Astrocyte (in vitro differentiated cells and primary cell): ENCODE measurements around the gene HES3. TPM values are rescaled to one million over a fixed set of nuclear protein-coding genes. Genes with fewer than 3 reads are reported as not detected.

ENCODE experiments used
- DNase-seq: peaks from one replicate; pipeline ENCODE4 v3.0.0-alpha.2; 2010; ENCODE audit warnings: low read depth
- FAIRE-seq: peaks from 2 replicates; lab custom pipeline; 2011; peaks lifted over from hg19 to GRCh38; lab: Jason Lieb, UNC
- H2AFZ ChIP-seq: 2 replicates; pipeline ENCODE4 v1.6.0; 2012; ENCODE audit warnings: low read depth, low read length, inconsistent platforms
- H3K27ac ChIP-seq: 2 replicates; pipeline ENCODE4 v1.5.1; 2011; ENCODE audit warnings: low read depth, low read length, inconsistent platforms
- H3K27me3 ChIP-seq: 2 replicates; pipeline ENCODE4 v1.6.0; 2011; ENCODE audit warnings: low read length, inconsistent platforms; ENCODE audit not compliant: insufficient read depth
- H3K36me3 ChIP-seq: 2 replicates; pipeline ENCODE4 v1.5.1; 2011; ENCODE audit warnings: low read length, inconsistent platforms; ENCODE audit not compliant: insufficient read depth
- H3K4me1 ChIP-seq: 2 replicates; pipeline ENCODE4 v1.5.1; 2011; ENCODE audit warnings: low read length, inconsistent platforms; ENCODE audit not compliant: insufficient read depth
- H3K4me2 ChIP-seq: 2 replicates; pipeline ENCODE4 v1.6.0; 2012; ENCODE audit warnings: low read length, inconsistent platforms
- H3K4me3 ChIP-seq: 2 replicates; pipeline ENCODE4 v1.5.1; 2011; ENCODE audit warnings: low read depth, mild to moderate bottlenecking, low read length, inconsistent platforms; ENCODE audit not compliant: insufficient read depth
- H3K79me2 ChIP-seq: 2 replicates; pipeline ENCODE4 v1.6.0; 2012; ENCODE audit warnings: mild to moderate bottlenecking, low read length, inconsistent platforms; ENCODE audit not compliant: insufficient read depth
- H3K9ac ChIP-seq: 2 replicates; pipeline ENCODE4 v1.6.0; 2012; ENCODE audit warnings: mild to moderate bottlenecking, low read length, inconsistent platforms
- H3K9me3 ChIP-seq: 2 replicates; pipeline ENCODE4 v1.5.1; 2012; ENCODE audit warnings: low read depth, mild to moderate bottlenecking, low read length, inconsistent platforms; ENCODE audit not compliant: insufficient read depth
- H4K20me1 ChIP-seq: 2 replicates; pipeline ENCODE4 v1.6.0; 2012; ENCODE audit warnings: low read length, inconsistent platforms; ENCODE audit not compliant: insufficient read depth
- H3K27ac Mint-ChIP-seq: one replicate; pipeline ENCODE4 v1.8.0; 2021; ENCODE audit warnings: mild to moderate bottlenecking, mixed read lengths; ENCODE audit not compliant: unreplicated experiment
- H3K27me3 Mint-ChIP-seq: one replicate; pipeline ENCODE4 v1.8.0; 2021; ENCODE audit warnings: low read depth, mixed read lengths; ENCODE audit not compliant: unreplicated experiment
- H3K36me3 Mint-ChIP-seq: one replicate; pipeline ENCODE4 v1.8.0; 2021; ENCODE audit warnings: low read depth, mixed read lengths; ENCODE audit not compliant: unreplicated experiment
- H3K4me1 Mint-ChIP-seq: one replicate; pipeline ENCODE4 v1.8.0; 2021; ENCODE audit warnings: low read depth, mixed read lengths; ENCODE audit not compliant: unreplicated experiment
- H3K4me3 Mint-ChIP-seq: one replicate; pipeline ENCODE4 v1.8.0; 2021; ENCODE audit warnings: mild to moderate bottlenecking, moderate library complexity, mixed read lengths; ENCODE audit not compliant: unreplicated experiment
- H3K9me3 Mint-ChIP-seq: one replicate; pipeline ENCODE4 v1.8.0; 2021; ENCODE audit warnings: mild to moderate bottlenecking, mixed read lengths; ENCODE audit not compliant: unreplicated experiment
- EZH2 ChIP-seq: IDR thresholded peaks from 2 replicates; pipeline ENCODE4 v1.6.1; 2012; ENCODE audit warnings: mild to moderate bottlenecking, low read length, inconsistent platforms; ENCODE audit not compliant: insufficient read depth
- total RNA-seq: library from RNA; stranded (reverse); gene quantifications from 2 replicates; pipeline ENCODE4 v1.2.1, GENCODE V29; 2021
- TF ChIP-seq, protein P1 (sequence below): IDR thresholded peaks from 2 replicates; pipeline ENCODE4 v1.5.1; 2011; ENCODE audit warnings: low read depth, mild to moderate bottlenecking, inconsistent platforms, low read length, moderate library complexity; ENCODE audit not compliant: insufficient read depth

Gene HES3
- total RNA-seq, 1 donor from 2014 or later: not detected

DNA sequence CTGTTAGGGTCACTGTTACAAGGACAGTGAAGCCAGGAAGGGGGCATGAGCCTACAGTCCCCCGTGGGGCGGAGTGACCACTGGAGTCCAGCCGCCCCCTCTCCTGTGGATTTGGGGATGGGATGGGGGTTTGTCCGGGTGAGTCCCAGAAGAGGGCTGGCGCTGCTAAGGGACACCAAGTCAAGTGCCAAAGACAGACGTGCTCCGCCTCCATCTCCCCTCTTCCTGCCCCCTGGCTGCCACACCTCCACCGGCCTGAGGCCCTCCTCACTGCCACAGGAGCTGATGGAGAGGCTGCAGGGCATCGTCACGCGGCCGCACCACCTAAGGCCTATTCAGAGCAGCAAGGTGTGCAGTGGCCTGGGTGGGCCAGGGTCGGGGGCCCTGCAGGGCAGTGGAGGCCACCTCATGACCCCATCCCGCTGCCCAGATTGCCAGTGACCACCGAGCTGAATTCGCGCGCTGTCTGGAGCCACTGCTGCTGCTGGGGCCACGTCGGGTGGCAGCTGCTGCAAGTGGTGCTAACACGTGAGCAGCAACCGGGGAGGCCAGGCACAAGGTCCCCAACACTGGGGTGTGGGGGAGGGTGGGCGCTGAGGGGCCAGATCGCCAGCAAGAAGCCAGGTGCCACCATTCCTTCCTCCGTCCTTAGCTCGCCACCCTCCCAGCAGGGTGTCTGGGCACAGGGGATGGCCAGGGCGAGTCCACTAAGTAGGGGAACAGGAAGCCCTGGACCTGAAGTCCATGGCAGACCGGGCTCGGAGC is 33.2 kb upstream of the HES3 start:
- Histone ChIP-seq H3K27me3 (no peaks in the 10 kb centered on the region), H3K27ac (no peak overlapping the region), H3K4me3 (no peak overlapping the region), H3K9ac (no peak overlapping the region), H3K4me2 (no peak overlapping the region), H3K4me1 (peaks cover 20% of the 10 kb centered on the region), H3K79me2 (no peaks in the 10 kb centered on the region), H4K20me1 (peaks cover 27% of the 10 kb centered on the region), H2AFZ (no peak overlapping the region), H3K36me3 (peaks cover 7% of the 10 kb centered on the region), H3K9me3 (no peaks in the 10 kb centered on the region)
- H3K27ac Mint-ChIP-seq: no peak overlapping the region
- no peak for TF ChIP-seq EZH2
- TF ChIP-seq, protein P1, sequence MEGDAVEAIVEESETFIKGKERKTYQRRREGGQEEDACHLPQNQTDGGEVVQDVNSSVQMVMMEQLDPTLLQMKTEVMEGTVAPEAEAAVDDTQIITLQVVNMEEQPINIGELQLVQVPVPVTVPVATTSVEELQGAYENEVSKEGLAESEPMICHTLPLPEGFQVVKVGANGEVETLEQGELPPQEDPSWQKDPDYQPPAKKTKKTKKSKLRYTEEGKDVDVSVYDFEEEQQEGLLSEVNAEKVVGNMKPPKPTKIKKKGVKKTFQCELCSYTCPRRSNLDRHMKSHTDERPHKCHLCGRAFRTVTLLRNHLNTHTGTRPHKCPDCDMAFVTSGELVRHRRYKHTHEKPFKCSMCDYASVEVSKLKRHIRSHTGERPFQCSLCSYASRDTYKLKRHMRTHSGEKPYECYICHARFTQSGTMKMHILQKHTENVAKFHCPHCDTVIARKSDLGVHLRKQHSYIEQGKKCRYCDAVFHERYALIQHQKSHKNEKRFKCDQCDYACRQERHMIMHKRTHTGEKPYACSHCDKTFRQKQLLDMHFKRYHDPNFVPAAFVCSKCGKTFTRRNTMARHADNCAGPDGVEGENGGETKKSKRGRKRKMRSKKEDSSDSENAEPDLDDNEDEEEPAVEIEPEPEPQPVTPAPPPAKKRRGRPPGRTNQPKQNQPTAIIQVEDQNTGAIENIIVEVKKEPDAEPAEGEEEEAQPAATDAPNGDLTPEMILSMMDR: no peak
- H3K36me3 Mint-ChIP-seq: peaks cover 14% of the 10 kb centered on the region
- no peak for FAIRE-seq
- no peak for DNase-seq
- H3K27me3 Mint-ChIP-seq: peaks cover 8% of the 10 kb centered on the region
- no peaks in the 10 kb centered on the region for H3K9me3 Mint-ChIP-seq
- H3K4me3 Mint-ChIP-seq: no peak overlapping the region
- peaks cover 3% of the 10 kb centered on the region for H3K4me1 Mint-ChIP-seq

DNA sequence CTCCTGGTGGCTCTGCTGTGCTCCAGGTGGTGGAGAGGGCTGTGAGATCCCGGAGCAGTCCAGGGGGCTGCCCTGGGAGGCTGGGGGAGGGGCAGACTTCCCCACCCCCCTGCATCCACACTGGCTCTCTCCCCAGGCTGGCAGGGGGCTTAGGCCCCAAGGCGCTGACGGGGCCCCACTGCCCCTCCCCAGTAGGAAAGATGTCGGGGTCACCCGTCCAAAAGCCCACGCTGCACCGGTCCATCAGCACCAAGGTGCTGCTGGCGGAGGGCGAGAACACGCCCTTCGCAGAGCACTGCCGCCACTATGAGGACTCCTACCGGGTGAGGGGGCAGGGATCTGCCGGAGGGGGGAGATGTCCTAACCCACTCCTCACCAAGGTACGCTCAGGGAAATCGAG is 32.2 kb upstream of the HES3 start:
- peaks cover 15% of the 10 kb centered on the region for H3K4me1 ChIP-seq
- H3K27me3 ChIP-seq: no peaks in the 10 kb centered on the region
- H4K20me1 ChIP-seq: peaks cover 26% of the 10 kb centered on the region
- H3K4me2 ChIP-seq: no peak overlapping the region
- Mint-ChIP-seq H3K4me3 (no peak overlapping the region), H3K36me3 (peaks cover 17% of the 10 kb centered on the region), H3K27me3 (peaks cover 8% of the 10 kb centered on the region), H3K9me3 (no peaks in the 10 kb centered on the region), H3K4me1 (peaks cover 3% of the 10 kb centered on the region), H3K27ac (no peak overlapping the region)
- H3K4me3 ChIP-seq: no peak overlapping the region
- no peak overlapping the region for H3K9ac ChIP-seq
- FAIRE-seq: no peak
- H3K36me3 ChIP-seq: peaks cover 7% of the 10 kb centered on the region
- no peak overlapping the region for H3K27ac ChIP-seq
- no peaks in the 10 kb centered on the region for H3K79me2 ChIP-seq
- no peak for TF ChIP-seq EZH2
- TF ChIP-seq, protein P1: no peak
- DNase-seq: no peak
- H2AFZ ChIP-seq: no peak overlapping the region
- no peaks in the 10 kb centered on the region for H3K9me3 ChIP-seq
